NCI-H1092 treated with DMSO at 0.1 percent for 48 hours (cell line): Measurements from ENCODE around the gene SREBF1.
"Not testable (repeated sequence)": the region's sequence is repeated elsewhere in the genome, so short reads cannot be mapped to it uniquely, and the experiment has no call there.

Experiments
- DNase-seq: peaks from one replicate; lab custom pipeline; 2025; lab: John Stamatoyannopoulos, UW

Gene SREBF1

GRCh38 chr17:17811381-17812210 lies 25.2 kb downstream of the SREBF1 start:
- no peak for DNase-seq

GRCh38 chr17:17810895-17811248 lies 25.9 kb downstream of the SREBF1 start:
- DNase-seq: no peak

- no peak for DNase-seq
Observed at GRCh38 chr17:17810084-17810894, 26.5 kb downstream of the SREBF1 start.

- DNase-seq: no peak
Observed at GRCh38 chr17:17809531-17810083, 27.2 kb downstream of the SREBF1 start.

- no peak for DNase-seq
Observed at GRCh38 chr17:17808706-17809432, 27.9 kb downstream of the SREBF1 start.

- DNase-seq: not testable (repeated sequence)
Observed at GRCh38 chr17:17808200-17808599, 28.6 kb downstream of the SREBF1 start.

GRCh38 chr17:17807440-17807839 lies 29.3 kb downstream of the SREBF1 start:
- no peak for DNase-seq

- DNase-seq: no peak
Observed at GRCh38 chr17:17806611-17807274, 30.0 kb downstream of the SREBF1 start.

- DNase-seq: no peak
Observed at GRCh38 chr17:17806035-17806434, 30.8 kb downstream of the SREBF1 start.

- no peak for DNase-seq
Observed at GRCh38 chr17:17805575-17805974, 31.2 kb downstream of the SREBF1 start.

- DNase-seq: no peak
Observed at GRCh38 chr17:17804007-17804406, 32.8 kb downstream of the SREBF1 start.

- no peak for DNase-seq
Observed at GRCh38 chr17:17801800-17802481, 34.8 kb downstream of the SREBF1 start.

- DNase-seq: no peak
Observed at GRCh38 chr17:17800504-17801021, 36.2 kb downstream of the SREBF1 start.

- DNase-seq: no peak
Observed at GRCh38 chr17:17798573-17799255, 38.1 kb downstream of the SREBF1 start.

GRCh38 chr17:17798010-17798556 lies 38.7 kb downstream of the SREBF1 start:
- DNase-seq: no peak

GRCh38 chr17:17797119-17797809 lies 39.5 kb downstream of the SREBF1 start:
- no peak for DNase-seq

GRCh38 chr17:17796787-17797061 lies 40.1 kb downstream of the SREBF1 start:
- no peak for DNase-seq

GRCh38 chr17:17795946-17796786 lies 40.6 kb downstream of the SREBF1 start:
- no peak for DNase-seq

GRCh38 chr17:17795296-17795695 lies 41.5 kb downstream of the SREBF1 start:
- DNase-seq: no peak
